Stimulated activated effector memory CD8-positive, alpha-beta T cell treated with anti-CD3 and anti-CD28 coated beads, Interleukin-12 subunit alpha, Interleukin-12 subunit beta, amount 100 ng/mL, for 72 hours (primary cell): ENCODE measurements around the gene POLE.
"Not testable (repeated sequence)": the region's sequence is repeated elsewhere in the genome, so short reads cannot be mapped to it uniquely, and the experiment has no call there.

Source experiments
- ATAC-seq: fragments of 150-1000 bp; cut with Tn5 transposase; 2 replicates; pipeline ENCODE4 v1.10.0; 2021
- DNase-seq, 2 donors: peaks; one replicate each; pipeline ENCODE4 v3.0.0; 2021 to 2022; ENCODE audit warnings: low spot score in 2 of 2
- H3K27ac Mint-ChIP-seq: one replicate; pipeline ENCODE4 v1.8.0; 2022; ENCODE audit warnings: mild to moderate bottlenecking, mixed read lengths
- H3K36me3 Mint-ChIP-seq: one replicate; pipeline ENCODE4 v1.8.0; 2022; ENCODE audit warnings: mild to moderate bottlenecking, mixed read lengths
- H3K4me1 Mint-ChIP-seq: one replicate; pipeline ENCODE4 v1.8.0; 2022; ENCODE audit warnings: mixed read lengths
- H3K4me3 Mint-ChIP-seq: one replicate; pipeline ENCODE4 v1.8.0; 2022; ENCODE audit warnings: mild to moderate bottlenecking, mixed read lengths
- H3K9me3 Mint-ChIP-seq: one replicate; pipeline ENCODE4 v1.8.0; 2022; ENCODE audit warnings: mixed read lengths

POLE gene

GRCh38 chr12:132600048-132601032 is 86.8 kb downstream of the POLE start:
- Mint-ChIP-seq H3K4me3 (peak overlapping the region; percentile 79), H3K36me3 (peaks cover 5% of the 10 kb centered on the region), H3K9me3 (no peaks in the 10 kb centered on the region), H3K27ac (no peak overlapping the region), H3K4me1 (peaks cover 28% of the 10 kb centered on the region)
- ATAC-seq (peak; percentile 57), DNase-seq (peak in 1 of 2 donors; percentile 59)

GRCh38 chr12:132599502-132599901 is 87.6 kb downstream of the POLE start:
- peak overlapping the region; percentile 79 for H3K4me3 Mint-ChIP-seq
- H3K27ac Mint-ChIP-seq: not testable (repeated sequence)

GRCh38 chr12:132597333-132598316 is 89.5 kb downstream of the POLE start:
- H3K4me1 Mint-ChIP-seq: peaks cover 34% of the 10 kb centered on the region
- peak overlapping the region; percentile 12 for H3K27ac Mint-ChIP-seq
- no peak for DNase-seq
- H3K4me3 Mint-ChIP-seq: peak overlapping the region; percentile 79
- no peaks in the 10 kb centered on the region for H3K9me3 Mint-ChIP-seq
- peak; percentile 47 for ATAC-seq
- H3K36me3 Mint-ChIP-seq: peaks cover 5% of the 10 kb centered on the region

More at GRCh38 chr12:132599502-132599901, 87.6 kb downstream of the POLE start:
- DNase-seq, H3K9me3 Mint-ChIP-seq, ATAC-seq, H3K36me3 Mint-ChIP-seq: not testable (repeated sequence)
- peaks cover 28% of the 10 kb centered on the region for H3K4me1 Mint-ChIP-seq

- ATAC-seq: no peak
- H3K27ac Mint-ChIP-seq: no peak overlapping the region
- no peak overlapping the region for H3K4me3 Mint-ChIP-seq
- no peaks in the 10 kb centered on the region for H3K9me3 Mint-ChIP-seq
- peaks cover 5% of the 10 kb centered on the region for H3K36me3 Mint-ChIP-seq
- H3K4me1 Mint-ChIP-seq: peaks cover 32% of the 10 kb centered on the region
- DNase-seq: no peak
These were observed 91.1 kb downstream of the POLE start for GRCh38 chr12:132596016-132596415.

GRCh38 chr12:132595183-132595582 is 92.0 kb downstream of the POLE start:
- DNase-seq: no peak
- ATAC-seq: no peak
- peaks cover 5% of the 10 kb centered on the region for H3K36me3 Mint-ChIP-seq
- H3K4me1 Mint-ChIP-seq: peaks cover 24% of the 10 kb centered on the region
- no peak overlapping the region for H3K4me3 Mint-ChIP-seq
- no peaks in the 10 kb centered on the region for H3K9me3 Mint-ChIP-seq
- no peak overlapping the region for H3K27ac Mint-ChIP-seq

GRCh38 chr12:132593938-132594358 is 93.2 kb downstream of the POLE start:
- no peak overlapping the region for H3K27ac Mint-ChIP-seq
- peak; percentile 72 for ATAC-seq
- peaks cover 23% of the 10 kb centered on the region for H3K4me1 Mint-ChIP-seq
- no peak overlapping the region for H3K4me3 Mint-ChIP-seq
- peaks cover 2% of the 10 kb centered on the region for H3K9me3 Mint-ChIP-seq
- H3K36me3 Mint-ChIP-seq: peaks cover 5% of the 10 kb centered on the region
- DNase-seq: no peak

- no peak for DNase-seq
- Mint-ChIP-seq H3K27ac (no peak overlapping the region), H3K4me1 (peaks cover 19% of the 10 kb centered on the region), H3K9me3 (peaks cover 4% of the 10 kb centered on the region), H3K4me3 (no peak overlapping the region), H3K36me3 (peaks cover 5% of the 10 kb centered on the region)
- ATAC-seq: no peak
These were observed 93.6 kb downstream of the POLE start for GRCh38 chr12:132593521-132593920.

- Mint-ChIP-seq H3K4me3 (no peak overlapping the region), H3K36me3 (peaks cover 5% of the 10 kb centered on the region), H3K27ac (no peak overlapping the region), H3K4me1 (peaks cover 17% of the 10 kb centered on the region), H3K9me3 (peaks cover 4% of the 10 kb centered on the region)
- ATAC-seq: no peak
- DNase-seq: no peak
These were observed 94.1 kb downstream of the POLE start for GRCh38 chr12:132593071-132593470.

- peaks cover 4% of the 10 kb centered on the region for H3K9me3 Mint-ChIP-seq
- peaks cover 2% of the 10 kb centered on the region for H3K36me3 Mint-ChIP-seq
- peaks cover 11% of the 10 kb centered on the region for H3K4me1 Mint-ChIP-seq
- no peak overlapping the region for H3K27ac Mint-ChIP-seq
- no peak overlapping the region for H3K4me3 Mint-ChIP-seq
- DNase-seq (no peak), ATAC-seq (no peak)
These were observed 94.7 kb downstream of the POLE start for GRCh38 chr12:132592282-132592970.

- Mint-ChIP-seq H3K9me3 (peaks cover 4% of the 10 kb centered on the region), H3K4me1 (peaks cover 7% of the 10 kb centered on the region), H3K36me3 (no peaks in the 10 kb centered on the region), H3K4me3 (no peak overlapping the region), H3K27ac (no peak overlapping the region)
- no peak for ATAC-seq
- no peak for DNase-seq
These were observed 95.8 kb downstream of the POLE start for GRCh38 chr12:132591107-132591935.

- Mint-ChIP-seq H3K9me3 (peaks cover 4% of the 10 kb centered on the region), H3K4me1 (peaks cover 6% of the 10 kb centered on the region)
These were observed 98.1 kb downstream of the POLE start for GRCh38 chr12:132588821-132589669.

GRCh38 chr12:132588319-132588718 is 98.8 kb downstream of the POLE start:
- ATAC-seq: no peak
- Mint-ChIP-seq H3K9me3 (peaks cover 4% of the 10 kb centered on the region), H3K27ac (no peak overlapping the region)

More at GRCh38 chr12:132588821-132589669, 98.1 kb downstream of the POLE start:
- H3K27ac Mint-ChIP-seq: no peak overlapping the region
- H3K4me3 Mint-ChIP-seq: no peak overlapping the region
- H3K36me3 Mint-ChIP-seq: peaks cover 1% of the 10 kb centered on the region
- no peak for DNase-seq
- ATAC-seq: no peak

GRCh38 chr12:132587781-132588180 is 99.4 kb downstream of the POLE start:
- H3K4me1 Mint-ChIP-seq: no peaks in the 10 kb centered on the region
- no peak for DNase-seq
- no peak overlapping the region for H3K27ac Mint-ChIP-seq
- no peak for ATAC-seq
- H3K36me3 Mint-ChIP-seq: peaks cover 6% of the 10 kb centered on the region
- H3K9me3 Mint-ChIP-seq: peaks cover 4% of the 10 kb centered on the region
- no peak overlapping the region for H3K4me3 Mint-ChIP-seq

More at GRCh38 chr12:132588319-132588718, 98.8 kb downstream of the POLE start:
- Mint-ChIP-seq H3K36me3 (peaks cover 6% of the 10 kb centered on the region), H3K4me1 (no peaks in the 10 kb centered on the region), H3K4me3 (no peak overlapping the region)
- DNase-seq: no peak
